IMR-90 (cell line): Measurements from ENCODE around the gene ZNF554.

Experiments used
- CEBPB ChIP-seq: IDR thresholded peaks from 2 replicates; pipeline ENCODE4 v1.6.1; 2012; ENCODE audit warnings: low read depth, low read length, improper control_type of control experiment
- CTCF ChIP-seq: conservative IDR thresholded peaks from 2 replicates; pipeline ENCODE4 v1.5.1; 2012; ENCODE audit warnings: mild to moderate bottlenecking, low read depth, low read length, improper control_type of control experiment
- ELK1 ChIP-seq: fragments of 150-350 bp; IDR thresholded peaks from 2 replicates; pipeline ENCODE4 v1.6.1; 2016; ENCODE audit warnings: low read depth, mild to moderate bottlenecking, low read length, moderate library complexity, borderline replicate concordance
- FOS ChIP-seq: fragments of 150-350 bp; IDR thresholded peaks from 2 replicates; pipeline ENCODE4 v1.6.1; 2016; ENCODE audit warnings: low read depth, low read length
- POLR2A ChIP-seq: IDR thresholded peaks from 2 replicates; pipeline ENCODE4 v1.6.1; 2012; ENCODE audit warnings: mild to moderate bottlenecking, low read depth, low read length
- RAD21 ChIP-seq: IDR thresholded peaks from 2 replicates; pipeline ENCODE4 v1.6.1; 2012; ENCODE audit warnings: low read length, improper control_type of control experiment
- RCOR1 ChIP-seq: IDR thresholded peaks from 2 replicates; pipeline ENCODE4 v1.6.1; 2012; ENCODE audit warnings: mild to moderate bottlenecking, low read length, improper control_type of control experiment; ENCODE audit not compliant: insufficient replicate concordance
- SMC3 ChIP-seq: fragments of 150-350 bp; IDR thresholded peaks from 2 replicates; pipeline ENCODE4 v1.6.1; 2016; ENCODE audit warnings: low read depth, mild to moderate bottlenecking, antibody characterized with exemption, low read length, moderate library complexity

GRCh38 chr19:2797280-2797679, 22.4 kb upstream of the ZNF554 start:
- TF ChIP-seq ELK1 = no peak
- TF ChIP-seq CTCF = no peak
- no peak for TF ChIP-seq RAD21
- no peak for TF ChIP-seq POLR2A
- no peak for TF ChIP-seq RCOR1
- TF ChIP-seq CEBPB = no peak
- TF ChIP-seq SMC3 = no peak
- TF ChIP-seq FOS = no peak
